Transverse colon (tissue), 4 donors: ENCODE data around the gene CAMTA1. TPM values are rescaled to one million over a fixed set of nuclear protein-coding genes. Genes with fewer than 3 reads are reported as not detected.

Experiments
- DNase-seq: peaks from one replicate; pipeline ENCODE4 v3.0.0-alpha.2; 2019
- H3K27ac ChIP-seq, 4 donors: fragments of 200-600 bp; sonication (generic); 2 replicates each; pipeline ENCODE4 v1.5.1; 2016 to 2018; ENCODE audit warnings: inconsistent platforms in 4 of 4
- H3K27me3 ChIP-seq: fragments of 200-600 bp; sonication (generic); 2 replicates; pipeline ENCODE4 v1.5.1; 2017; ENCODE audit warnings: inconsistent platforms
- H3K36me3 ChIP-seq, 4 donors: fragments of 200-600 bp; sonication (generic); 2 replicates each; pipeline ENCODE4 v1.5.1; 2017 to 2019; ENCODE audit warnings: inconsistent platforms in 4 of 4
- H3K4me1 ChIP-seq, 4 donors: fragments of 200-600 bp; sonication (generic); 2 replicates each; pipeline ENCODE4 v1.5.1; 2017 to 2020; ENCODE audit warnings: inconsistent platforms in 4 of 4
- H3K4me3 ChIP-seq, 4 donors: fragments of 200-600 bp; sonication (generic); 1 replicate in 1 of 4; 2 replicates in 3 of 4; pipeline versions ENCODE4 v1.5.1 to v1.6.1; 2017 to 2019; ENCODE audit warnings: inconsistent platforms in 4 of 4
- H3K9me3 ChIP-seq, 2 donors: fragments of 200-600 bp; sonication (generic); 2 replicates each; pipeline ENCODE4 v1.5.1; 2017 to 2019; ENCODE audit warnings: inconsistent platforms in 2 of 2
- EP300 ChIP-seq: sonication (generic); formaldehyde crosslinking; IDR thresholded peaks from one replicate; pipeline ENCODE4 v1.6.1; 2017; ENCODE audit warnings: antibody characterized with exemption, low read depth
- POLR2A ChIP-seq: fragments of 450-650 bp; IDR thresholded peaks from one replicate; pipeline ENCODE4 v1.6.1; 2016; ENCODE audit warnings: antibody characterized with exemption, mild to moderate bottlenecking, moderate library complexity
- POLR2AphosphoS5 ChIP-seq, 3 donors: sonication (generic); formaldehyde crosslinking; IDR thresholded peaks; one replicate each; pipeline ENCODE4 v1.6.1; 2016; ENCODE audit warnings: antibody characterized with exemption in 3 of 3
- WGBS, 2 donors: methylation state at CpG; one replicate each; pipeline ENCODE4 v1.1.5; 2018; ENCODE audit warnings: low coverage in 1 of 2; 5-methylcytosine and 5-hydroxymethylcytosine counted together
- in situ Hi-C, 4 donors: fragments of 200-750 bp; cut with MboI; loops; one replicate each; pipeline versions ENCODE4 v1.15.0 to v1.15.1; 2017; ENCODE audit warnings: low sequenced_read_pairs in 3 of 4, low pct_ligation_motif_present in 1 of 4, low pct_unique_long_range_greater_than_20kb in 1 of 4
- intact Hi-C: fragments of 100-400 bp; cut with DNase I; formaldehyde crosslinking; loops from one replicate; pipeline ENCODE4 v1.15.1; 2023; ENCODE audit warnings: low total_unique reads
- total RNA-seq, 4 donors: library from RNA; depleted of rRNA; stranded (reverse); fragments of >200 nt; gene quantifications; one replicate each; pipeline ENCODE4 v1.1.0, GENCODE V29; 2016
- TF ChIP-seq, protein P1 (sequence below), 5 experiments: fragments of 200-600 bp in 3 of 5; fragments of 450-650 bp in 2 of 5; sonication (generic) in 3 of 5; IDR thresholded peaks; 1 replicate in 2 of 5; 2 replicates in 3 of 5; pipeline ENCODE4 v1.5.1; 2016 to 2017; ENCODE audit warnings: antibody characterized with exemption in 5 of 5, inconsistent platforms in 3 of 5, mild to moderate bottlenecking in 2 of 5, moderate library complexity in 1 of 5

Gene CAMTA1
- total RNA-seq, 4 donors from 2014 or later = 93.8 to 268 (median 130) TPM

DNA sequence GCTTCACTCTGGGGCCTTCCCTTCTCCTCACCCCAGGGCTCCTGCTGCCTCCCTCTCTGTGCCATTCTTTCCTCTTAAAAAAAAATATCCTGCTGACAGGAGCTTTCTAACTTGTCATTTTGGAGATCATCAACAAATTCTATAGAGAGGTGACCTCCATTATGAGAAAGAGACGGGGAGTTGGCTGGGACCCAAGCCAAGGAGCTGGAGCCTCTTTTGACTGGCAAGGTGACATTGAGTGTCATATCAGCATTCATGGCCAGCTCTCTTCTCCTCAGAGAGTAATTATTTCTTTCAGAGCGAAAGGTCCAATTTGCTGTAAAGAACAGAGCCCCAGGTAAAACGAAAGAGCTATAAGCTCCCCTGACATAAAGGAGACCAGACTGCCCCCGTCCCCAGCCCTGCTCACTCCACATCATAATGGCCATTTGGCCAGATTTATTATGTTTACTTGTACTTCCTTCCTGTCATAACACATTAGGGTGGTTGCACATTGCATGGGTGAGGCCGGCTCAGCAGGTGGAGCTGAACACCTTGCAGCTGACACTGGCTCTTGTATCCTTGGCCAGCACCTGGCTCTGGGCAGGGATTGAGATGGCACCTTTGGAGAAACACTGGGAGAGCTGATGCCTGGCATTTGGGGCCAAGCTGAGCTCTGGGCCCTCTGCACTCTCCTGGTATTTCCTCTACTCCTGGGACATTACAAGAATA lies 581.9 kb downstream of the CAMTA1 start:
- WGBS, 2 donors = 48% methylated on average over 5 of the region's 5 CpGs; no CpG with 5 or more reads in 1 of the 2 donors
- Histone ChIP-seq H3K9me3 (no peaks in the 10 kb centered on the region), H3K4me1 (peaks cover 0 to 9% (median 1%) of the 10 kb centered on the region in 4 donors), H3K27me3 (no peaks in the 10 kb centered on the region), H3K27ac (peak overlapping the region in 3 of 4 donors; percentile 21 to 23 (median 22)), H3K4me3 (no peak overlapping the region), H3K36me3 (no peaks in the 10 kb centered on the region)
- intact Hi-C loops = no loop called here
- peak; percentile 77 for DNase-seq
- TF ChIP-seq, protein P1, sequence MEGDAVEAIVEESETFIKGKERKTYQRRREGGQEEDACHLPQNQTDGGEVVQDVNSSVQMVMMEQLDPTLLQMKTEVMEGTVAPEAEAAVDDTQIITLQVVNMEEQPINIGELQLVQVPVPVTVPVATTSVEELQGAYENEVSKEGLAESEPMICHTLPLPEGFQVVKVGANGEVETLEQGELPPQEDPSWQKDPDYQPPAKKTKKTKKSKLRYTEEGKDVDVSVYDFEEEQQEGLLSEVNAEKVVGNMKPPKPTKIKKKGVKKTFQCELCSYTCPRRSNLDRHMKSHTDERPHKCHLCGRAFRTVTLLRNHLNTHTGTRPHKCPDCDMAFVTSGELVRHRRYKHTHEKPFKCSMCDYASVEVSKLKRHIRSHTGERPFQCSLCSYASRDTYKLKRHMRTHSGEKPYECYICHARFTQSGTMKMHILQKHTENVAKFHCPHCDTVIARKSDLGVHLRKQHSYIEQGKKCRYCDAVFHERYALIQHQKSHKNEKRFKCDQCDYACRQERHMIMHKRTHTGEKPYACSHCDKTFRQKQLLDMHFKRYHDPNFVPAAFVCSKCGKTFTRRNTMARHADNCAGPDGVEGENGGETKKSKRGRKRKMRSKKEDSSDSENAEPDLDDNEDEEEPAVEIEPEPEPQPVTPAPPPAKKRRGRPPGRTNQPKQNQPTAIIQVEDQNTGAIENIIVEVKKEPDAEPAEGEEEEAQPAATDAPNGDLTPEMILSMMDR (IDR thresholded peaks at IDR 0.05) = peak in 3 of 5 experiments; percentile 8 to 35 (median 12)
- TF ChIP-seq POLR2AphosphoS5 (IDR thresholded peaks at IDR 0.05) (peak in 1 of 3 donors; percentile 32), POLR2A (no peak)
- in situ Hi-C loops = no loop called here

DNA sequence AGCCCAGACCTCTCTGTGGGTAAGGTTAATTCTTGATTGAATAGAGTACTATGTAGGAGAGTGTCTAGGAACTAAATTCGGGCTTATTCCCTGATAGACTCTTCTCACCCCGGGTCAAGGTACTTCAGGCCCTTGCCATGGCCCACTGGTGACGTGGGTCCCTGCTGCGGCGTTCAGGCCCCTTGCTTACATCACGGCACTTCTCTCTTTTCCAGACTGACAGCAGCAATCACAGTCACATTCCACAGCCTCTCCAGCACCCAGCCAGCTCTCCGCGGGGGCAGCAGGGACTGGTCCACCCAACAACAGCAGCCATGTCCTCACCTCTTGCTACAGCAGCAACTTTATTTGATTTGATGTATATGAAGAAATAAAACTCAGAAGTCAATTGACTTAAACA lies 584.6 kb downstream of the CAMTA1 start:
- intact Hi-C loops (no loop called here), in situ Hi-C loops (no loop called here)
- Histone ChIP-seq H3K4me1 (peaks cover 0 to 9% (median 1%) of the 10 kb centered on the region in 4 donors), H3K9me3 (no peaks in the 10 kb centered on the region), H3K27me3 (no peaks in the 10 kb centered on the region), H3K36me3 (no peaks in the 10 kb centered on the region), H3K27ac (no peak overlapping the region), H3K4me3 (no peak overlapping the region)
- no peak for DNase-seq
- 86 to 100% methylated on average over 3 to 8 of the region's 8 CpGs for WGBS, 2 donors
- TF ChIP-seq POLR2A (no peak), POLR2AphosphoS5 (IDR thresholded peaks at IDR 0.05) (no peak), EP300 (no peak)

DNA sequence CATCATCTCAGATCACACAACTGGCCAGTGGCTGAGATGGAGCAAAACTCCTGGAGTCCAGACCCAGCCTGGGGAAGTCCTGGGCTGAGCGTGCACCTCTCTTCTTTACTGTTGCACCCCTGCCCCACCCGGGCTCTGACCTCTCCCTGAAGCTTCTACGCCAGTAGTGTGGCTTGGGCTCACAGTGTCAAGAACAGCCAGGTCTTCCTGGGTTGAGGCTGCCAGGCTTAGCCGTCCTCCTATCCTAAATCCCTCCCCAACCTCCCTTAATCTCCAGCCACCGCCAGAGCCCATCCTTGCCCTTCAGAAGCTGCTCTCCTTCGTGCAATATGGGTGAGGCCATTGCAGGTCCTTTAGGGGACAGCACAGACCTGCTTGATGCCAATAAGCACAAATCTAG lies 586.7 kb downstream of the CAMTA1 start:
- 64 to 87% methylated on average over 2 to 6 of the region's 6 CpGs for WGBS, 2 donors
- DNase-seq = no peak
- in situ Hi-C loops (no loop called here), intact Hi-C loops (no loop called here)
- no peak overlapping the region for H3K4me3 ChIP-seq
- H3K36me3 ChIP-seq = no peaks in the 10 kb centered on the region
- H3K4me1 ChIP-seq = peaks cover 0 to 7% (median under 1%) of the 10 kb centered on the region in 4 donors
- TF ChIP-seq POLR2AphosphoS5 (IDR thresholded peaks at IDR 0.05) = no peak
- TF ChIP-seq, protein P1 (IDR thresholded peaks at IDR 0.05) = no peak
- no peak for TF ChIP-seq EP300
- no peak for TF ChIP-seq POLR2A
- H3K27ac ChIP-seq = no peak overlapping the region
- H3K27me3 ChIP-seq = no peaks in the 10 kb centered on the region
- no peaks in the 10 kb centered on the region for H3K9me3 ChIP-seq

DNA sequence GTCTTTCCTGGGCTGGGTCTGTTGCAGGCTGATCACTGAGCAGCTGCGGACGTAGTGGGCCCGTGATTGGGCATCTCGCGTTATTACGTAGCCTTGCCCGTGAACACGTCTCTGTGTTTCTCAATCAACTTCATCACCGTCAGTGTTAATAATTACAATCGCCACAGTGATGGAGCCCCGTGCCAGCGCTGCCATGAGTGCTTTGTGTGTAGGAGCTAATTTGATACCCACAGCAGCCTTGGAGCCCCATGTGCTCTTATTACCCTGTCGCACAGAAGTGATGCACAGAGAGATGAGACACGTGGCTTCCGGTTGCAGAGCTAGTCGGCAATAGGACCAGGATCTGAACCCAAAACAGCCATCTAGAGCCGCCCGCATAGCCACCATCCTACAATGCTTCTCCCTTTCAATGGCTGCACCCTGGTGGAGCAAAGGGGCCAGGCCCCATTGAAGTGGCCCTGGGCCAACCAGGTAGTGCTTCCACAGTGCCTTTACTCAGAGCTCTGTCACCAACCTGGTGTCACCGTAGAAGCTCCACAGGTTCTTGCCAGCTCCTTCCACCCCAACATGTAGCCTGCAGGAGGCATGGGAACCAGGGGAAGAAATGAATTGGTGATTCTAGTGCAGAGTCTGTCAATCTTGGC lies 587.3 kb downstream of the CAMTA1 start:
- no peaks in the 10 kb centered on the region for H3K36me3 ChIP-seq
- intact Hi-C loops = no loop called here
- in situ Hi-C loops = no loop called here
- no peak for TF ChIP-seq EP300
- no peak overlapping the region for H3K4me3 ChIP-seq
- H3K4me1 ChIP-seq = peaks cover 0 to under 1% (median 0%) of the 10 kb centered on the region in 4 donors
- WGBS, 2 donors = 93 to 96% methylated on average over 8 to 19 of the region's 19 CpGs
- H3K27ac ChIP-seq = no peak overlapping the region
- H3K27me3 ChIP-seq = no peaks in the 10 kb centered on the region
- no peak for DNase-seq
- no peaks in the 10 kb centered on the region for H3K9me3 ChIP-seq

DNA sequence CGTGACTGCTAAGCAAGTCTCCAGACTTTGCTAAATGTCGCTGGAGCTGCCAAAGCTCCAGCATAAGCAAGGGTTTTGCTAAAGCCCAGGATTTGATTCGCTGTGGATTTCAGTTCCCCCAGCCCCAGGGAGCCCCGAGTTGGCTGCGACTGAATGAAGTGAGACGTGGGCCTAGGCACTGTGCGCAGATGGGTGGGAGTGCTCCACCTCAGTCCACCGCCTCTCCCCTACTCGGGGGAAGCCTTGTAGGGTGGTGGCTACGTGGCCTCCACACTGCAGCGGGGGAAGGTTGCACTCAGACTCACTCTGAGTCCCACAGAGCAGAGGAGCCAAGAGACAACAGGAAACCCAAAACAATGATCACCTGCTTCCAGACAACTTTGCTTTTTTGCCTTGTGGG lies 588.0 kb downstream of the CAMTA1 start:
- intact Hi-C loops = no loop called here
- no peaks in the 10 kb centered on the region for H3K4me1 ChIP-seq
- TF ChIP-seq POLR2A = no peak
- no peak for TF ChIP-seq EP300
- TF ChIP-seq, protein P1 (IDR thresholded peaks at IDR 0.05) = no peak
- no peak for TF ChIP-seq POLR2AphosphoS5 (IDR thresholded peaks at IDR 0.05)
- 90% methylated on average over 11 of the region's 11 CpGs; no CpG with 5 or more reads in 1 of the 2 donors for WGBS, 2 donors
- no peaks in the 10 kb centered on the region for H3K9me3 ChIP-seq
- no peak overlapping the region for H3K27ac ChIP-seq
- in situ Hi-C loops = no loop called here
- no peak for DNase-seq
- H3K36me3 ChIP-seq = no peaks in the 10 kb centered on the region
- H3K4me3 ChIP-seq = no peak overlapping the region
- H3K27me3 ChIP-seq = no peaks in the 10 kb centered on the region
